Spleen (tissue), 7 donors: ENCODE measurements around the gene TBX5.

Source experiments
- CTCF ChIP-seq, 11 experiments: fragments of 200-600 bp in 7 of 11; fragments of 450-650 bp in 4 of 11; sonication (generic) in 4 of 11; IDR thresholded peaks in 8 of 11; conservative IDR thresholded peaks in 3 of 11; 1 replicate in 7 of 11; 2 replicates in 4 of 11; pipeline versions ENCODE4 v1.4.0 to v1.8.0; 2016 to 2021; ENCODE audit warnings: antibody characterized with exemption in 11 of 11, inconsistent platforms in 4 of 11, mild to moderate bottlenecking in 1 of 11
- POLR2A ChIP-seq, 3 donors: fragments of 450-650 bp; IDR thresholded peaks; one replicate each; pipeline ENCODE4 v1.5.1; 2017; ENCODE audit warnings: antibody characterized with exemption in 3 of 3, mild to moderate bottlenecking in 1 of 3
- POLR2AphosphoS5 ChIP-seq, 3 donors: sonication (generic); formaldehyde crosslinking; IDR thresholded peaks; one replicate each; pipeline ENCODE4 v1.5.1; 2017; ENCODE audit warnings: antibody characterized with exemption in 3 of 3
- donor health status: DM: no; HTN: no; CAD: no; lungs with moderate emphysema.
- donor health status: DM: no; HTN: no; CAD: no.
- donor health status: DM: no; HTN: no; CAD: no.

DNA sequence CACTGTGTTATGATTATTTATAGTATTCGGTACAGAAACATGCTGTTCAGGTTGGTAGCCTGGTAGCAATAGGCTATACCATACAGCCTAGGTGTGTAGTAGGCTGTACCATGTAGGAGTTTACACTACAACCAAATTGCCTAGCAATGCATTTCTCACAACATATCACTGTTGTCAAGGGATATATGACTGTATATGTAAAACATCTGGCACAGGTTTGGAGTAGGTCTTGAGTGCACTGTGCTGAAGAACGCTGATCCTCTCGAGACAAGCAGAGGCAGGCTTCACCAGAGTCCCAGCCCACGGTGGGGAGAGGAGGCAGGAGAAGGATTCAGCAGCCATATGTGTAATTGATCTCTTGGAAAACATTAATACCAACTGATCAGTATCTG lies 15.0 kb upstream of the TBX5 start:
- TF ChIP-seq CTCF (IDR thresholded peaks at IDR 0.05 in 8 of 11, conservative IDR thresholded peaks at IDR 0.05 in 3 of 11), result no peak
- no peak for TF ChIP-seq POLR2AphosphoS5 (IDR thresholded peaks at IDR 0.05)
- TF ChIP-seq POLR2A (IDR thresholded peaks at IDR 0.05), result no peak
